ENCODE data around the gene PNMA8B.

The PNMA8B gene

DNA sequence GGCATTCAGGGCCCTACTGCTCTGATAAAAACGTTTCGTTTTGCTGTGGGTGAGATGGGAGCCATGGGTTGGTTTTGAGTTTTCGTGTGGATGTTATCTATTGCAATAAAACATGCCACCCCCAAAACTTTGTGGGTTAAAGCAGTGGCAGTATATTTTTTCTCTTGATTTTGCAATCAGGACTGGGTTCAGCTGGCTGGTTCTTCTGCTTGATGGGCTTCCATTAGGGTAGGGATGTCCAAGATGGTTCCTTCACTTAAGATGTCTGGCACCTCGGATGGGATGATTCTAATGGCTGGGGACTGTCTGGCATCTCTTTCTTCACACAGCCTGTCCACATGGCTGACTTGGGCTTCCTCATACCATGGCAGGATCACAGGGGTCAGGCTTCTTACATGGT, 15.6 kb upstream of the PNMA8B start:
- H3K27ac ChIP-seq (ENCODE audit: extremely low read depth, low read depth, low read length), result no peak overlapping the region
- peak; percentile 57 for TF ChIP-seq SETDB1 (IDR thresholded peaks at IDR 0.05; ENCODE audit: insufficient read length, low read length)
- no peak for TF ChIP-seq ZNF184 (tag by site-specific recombination; IDR thresholded peaks at IDR 0.05)
- H3K36me3 ChIP-seq (ENCODE audit: control insufficient read depth in 2 of 2, insufficient read depth in 1 of 2, low read length in 2 of 2), result no peaks in the 10 kb centered on the region
- no peaks in the 10 kb centered on the region for H3K9me3 ChIP-seq (ENCODE audit: control insufficient read depth, insufficient read depth, low read depth, low read length)
- H3K4me1 ChIP-seq (ENCODE audit: control insufficient read depth, insufficient read depth, low read length), result no peaks in the 10 kb centered on the region
- ChIA-PET POLR2A (no interaction called here), CTCF (interaction anchor here (0.6 to 6.2 kb wide), 12 partner anchors 11 to 483 kb away, joined by 3 to 65 read pairs (median 6); no protein-coding TSS in a partner anchor)
- no peak overlapping the region for H3K4me3 ChIP-seq (ENCODE audit: low read depth, low read length)

- TF ChIP-seq ZEB2 (tag by site-specific recombination; IDR thresholded peaks at IDR 0.05) (no peak), SCRT2 (tag by site-specific recombination; IDR thresholded peaks at IDR 0.05) (no peak), ZNF311 (tag by site-specific recombination; IDR thresholded peaks at IDR 0.05; ENCODE audit: borderline replicate concordance) (no peak), HOXC10 (CRISPR knock-in tag; IDR thresholded peaks at IDR 0.05) (no peak), ZNF610 (tag by site-specific recombination; IDR thresholded peaks at IDR 0.05; ENCODE audit: borderline replicate concordance) (no peak)
- no peaks in the 10 kb centered on the region for H3K4me1 ChIP-seq (ENCODE audit: control insufficient read depth, insufficient read depth, low read length)
- H3K27ac ChIP-seq (ENCODE audit: extremely low read depth, low read depth, low read length), result no peak overlapping the region
- ChIA-PET CTCF (interaction anchor here (0.6 to 2.4 kb wide), 17 partner anchors 9 to 1069 kb away, joined by 3 to 21 read pairs (median 4); no protein-coding TSS in a partner anchor), POLR2A (no interaction called here)
- no peaks in the 10 kb centered on the region for H3K9me3 ChIP-seq (ENCODE audit: control insufficient read depth, insufficient read depth, low read depth, low read length)
- H3K4me3 ChIP-seq (ENCODE audit: low read depth, low read length), result no peak overlapping the region
- no peaks in the 10 kb centered on the region for H3K36me3 ChIP-seq (ENCODE audit: control insufficient read depth in 2 of 2, insufficient read depth in 1 of 2, low read length in 2 of 2)
These were observed 12.5 kb upstream of the PNMA8B start for GRCh38 chr19:46508206-46508605.

DNA sequence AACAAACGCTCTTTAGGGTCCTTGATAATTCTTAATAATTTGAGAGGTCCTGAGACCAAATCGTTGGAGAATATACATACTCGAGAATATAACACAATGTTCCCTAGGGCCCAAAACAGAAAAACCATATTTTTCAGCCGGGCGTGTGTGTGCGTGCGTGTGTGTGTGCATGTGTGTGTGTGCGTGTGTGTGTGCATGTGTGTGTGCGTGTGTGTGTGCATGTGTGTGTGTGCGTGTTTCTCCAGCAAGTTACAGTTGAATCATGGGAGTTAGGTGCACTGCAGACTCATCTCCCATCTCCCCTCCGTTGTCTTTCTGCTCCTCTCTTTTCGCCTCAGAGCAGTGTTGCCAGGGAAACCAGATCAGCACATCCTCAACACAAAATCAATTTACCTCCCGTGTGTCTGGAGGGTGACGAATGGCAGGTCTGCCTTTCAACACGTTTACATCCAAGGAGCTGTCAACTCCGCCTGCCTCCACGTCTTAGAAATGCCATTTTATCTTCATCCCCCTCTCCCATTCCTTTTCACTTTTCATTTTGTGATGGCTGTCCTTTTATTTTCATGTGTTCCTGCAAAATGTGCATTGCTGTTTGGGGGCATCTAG, 8.3 kb upstream of the PNMA8B start:
- no peaks in the 10 kb centered on the region for H3K36me3 ChIP-seq (ENCODE audit: control insufficient read depth in 2 of 2, insufficient read depth in 1 of 2, low read length in 2 of 2)
- TF ChIP-seq MYNN (tag by site-specific recombination; IDR thresholded peaks at IDR 0.05; ENCODE audit: borderline replicate concordance), result no peak
- TF ChIP-seq, protein P1, sequence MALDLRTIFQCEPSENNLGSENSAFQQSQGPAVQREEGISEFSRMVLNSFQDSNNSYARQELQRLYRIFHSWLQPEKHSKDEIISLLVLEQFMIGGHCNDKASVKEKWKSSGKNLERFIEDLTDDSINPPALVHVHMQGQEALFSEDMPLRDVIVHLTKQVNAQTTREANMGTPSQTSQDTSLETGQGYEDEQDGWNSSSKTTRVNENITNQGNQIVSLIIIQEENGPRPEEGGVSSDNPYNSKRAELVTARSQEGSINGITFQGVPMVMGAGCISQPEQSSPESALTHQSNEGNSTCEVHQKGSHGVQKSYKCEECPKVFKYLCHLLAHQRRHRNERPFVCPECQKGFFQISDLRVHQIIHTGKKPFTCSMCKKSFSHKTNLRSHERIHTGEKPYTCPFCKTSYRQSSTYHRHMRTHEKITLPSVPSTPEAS (tag by site-specific recombination; IDR thresholded peaks at IDR 0.05), result peak; percentile 98
- POLR2A ChIA-PET, result no interaction called here
- CTCF ChIA-PET, result interaction anchor here (1.1 to 2.2 kb wide), 2 partner anchors 12 to 108 kb away, joined by 5 to 14 read pairs; no protein-coding TSS in a partner anchor
- no peaks in the 10 kb centered on the region for H3K9me3 ChIP-seq (ENCODE audit: control insufficient read depth, insufficient read depth, low read depth, low read length)
- H3K4me3 ChIP-seq (ENCODE audit: low read depth, low read length), result no peak overlapping the region
- no peaks in the 10 kb centered on the region for H3K4me1 ChIP-seq (ENCODE audit: control insufficient read depth, insufficient read depth, low read length)
- no peak overlapping the region for H3K27ac ChIP-seq (ENCODE audit: extremely low read depth, low read depth, low read length)

DNA sequence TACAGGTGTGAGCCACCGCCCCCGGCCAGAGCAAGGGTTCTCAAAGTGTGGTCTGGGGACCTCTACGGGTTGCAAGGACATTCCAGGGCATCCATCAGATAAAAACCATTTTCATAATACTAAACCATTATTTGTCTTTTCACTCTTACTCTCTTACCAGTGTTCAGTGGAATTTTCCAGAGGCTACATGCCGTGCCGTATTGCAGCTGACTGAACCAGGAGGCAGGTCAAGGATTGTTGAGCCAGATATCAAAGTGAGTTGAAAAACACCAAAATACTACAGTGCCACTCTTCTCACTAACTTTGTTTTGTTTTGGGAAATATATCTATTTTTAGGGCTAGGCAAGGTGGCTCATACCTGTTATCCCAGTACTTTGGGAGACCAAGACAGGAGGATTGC, 7.2 kb upstream of the PNMA8B start:
- ChIA-PET POLR2A (no interaction called here), CTCF (interaction anchor here (0.7 kb wide), 2 partner anchors 158 to 425 kb away, joined by 3 to 4 read pairs; no protein-coding TSS in a partner anchor)
- TF ChIP-seq ZBTB7A (tag by site-specific recombination; IDR thresholded peaks at IDR 0.05; ENCODE audit: low read depth), result no peak
- no peak for TF ChIP-seq ZNF140 (tag by site-specific recombination; IDR thresholded peaks at IDR 0.05)
- TF ChIP-seq, protein P2, sequence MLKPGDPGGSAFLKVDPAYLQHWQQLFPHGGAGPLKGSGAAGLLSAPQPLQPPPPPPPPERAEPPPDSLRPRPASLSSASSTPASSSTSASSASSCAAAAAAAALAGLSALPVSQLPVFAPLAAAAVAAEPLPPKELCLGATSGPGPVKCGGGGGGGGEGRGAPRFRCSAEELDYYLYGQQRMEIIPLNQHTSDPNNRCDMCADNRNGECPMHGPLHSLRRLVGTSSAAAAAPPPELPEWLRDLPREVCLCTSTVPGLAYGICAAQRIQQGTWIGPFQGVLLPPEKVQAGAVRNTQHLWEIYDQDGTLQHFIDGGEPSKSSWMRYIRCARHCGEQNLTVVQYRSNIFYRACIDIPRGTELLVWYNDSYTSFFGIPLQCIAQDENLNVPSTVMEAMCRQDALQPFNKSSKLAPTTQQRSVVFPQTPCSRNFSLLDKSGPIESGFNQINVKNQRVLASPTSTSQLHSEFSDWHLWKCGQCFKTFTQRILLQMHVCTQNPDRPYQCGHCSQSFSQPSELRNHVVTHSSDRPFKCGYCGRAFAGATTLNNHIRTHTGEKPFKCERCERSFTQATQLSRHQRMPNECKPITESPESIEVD (tag by site-specific recombination; IDR thresholded peaks at IDR 0.05), result no peak
- no peak for TF ChIP-seq SP7 (tag by site-specific recombination; IDR thresholded peaks at IDR 0.05)
- no peak for TF ChIP-seq ZNF544 (tag by site-specific recombination; IDR thresholded peaks at IDR 0.05)
- no peak for TF ChIP-seq ZNF791 (tag by site-specific recombination; IDR thresholded peaks at IDR 0.05)
- no peak for TF ChIP-seq ZNF184 (tag by site-specific recombination; IDR thresholded peaks at IDR 0.05)
- no peak for TF ChIP-seq OVOL3 (tag by site-specific recombination; IDR thresholded peaks at IDR 0.05)
- no peak for TF ChIP-seq GLI2 (tag by site-specific recombination; IDR thresholded peaks at IDR 0.05; ENCODE audit: borderline replicate concordance, low read depth)
- TF ChIP-seq ZNF221 (tag by site-specific recombination; IDR thresholded peaks at IDR 0.05; ENCODE audit: borderline replicate concordance), result no peak
- no peak for TF ChIP-seq ZNF24 (tag by site-specific recombination; IDR thresholded peaks at IDR 0.05)
- TF ChIP-seq, protein P3, sequence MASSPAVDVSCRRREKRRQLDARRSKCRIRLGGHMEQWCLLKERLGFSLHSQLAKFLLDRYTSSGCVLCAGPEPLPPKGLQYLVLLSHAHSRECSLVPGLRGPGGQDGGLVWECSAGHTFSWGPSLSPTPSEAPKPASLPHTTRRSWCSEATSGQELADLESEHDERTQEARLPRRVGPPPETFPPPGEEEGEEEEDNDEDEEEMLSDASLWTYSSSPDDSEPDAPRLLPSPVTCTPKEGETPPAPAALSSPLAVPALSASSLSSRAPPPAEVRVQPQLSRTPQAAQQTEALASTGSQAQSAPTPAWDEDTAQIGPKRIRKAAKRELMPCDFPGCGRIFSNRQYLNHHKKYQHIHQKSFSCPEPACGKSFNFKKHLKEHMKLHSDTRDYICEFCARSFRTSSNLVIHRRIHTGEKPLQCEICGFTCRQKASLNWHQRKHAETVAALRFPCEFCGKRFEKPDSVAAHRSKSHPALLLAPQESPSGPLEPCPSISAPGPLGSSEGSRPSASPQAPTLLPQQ (tag by site-specific recombination; IDR thresholded peaks at IDR 0.05), result no peak
- TF ChIP-seq ZNF580 (tag by site-specific recombination; IDR thresholded peaks at IDR 0.05), result no peak
- no peak for TF ChIP-seq ZNF266 (tag by site-specific recombination; IDR thresholded peaks at IDR 0.05; ENCODE audit: low read depth)
- no peak for TF ChIP-seq ZBTB1 (tag by site-specific recombination; IDR thresholded peaks at IDR 0.05)

More for the DNA sequence above, 7.2 kb upstream of the PNMA8B start:
- no peaks in the 10 kb centered on the region for H3K36me3 ChIP-seq (ENCODE audit: control insufficient read depth in 2 of 2, insufficient read depth in 1 of 2, low read length in 2 of 2)
- H3K4me3 ChIP-seq (ENCODE audit: low read depth, low read length), result no peak overlapping the region
- H3K9me3 ChIP-seq (ENCODE audit: control insufficient read depth, insufficient read depth, low read depth, low read length), result no peaks in the 10 kb centered on the region
- no peak overlapping the region for H3K27ac ChIP-seq (ENCODE audit: extremely low read depth, low read depth, low read length)
- H3K4me1 ChIP-seq (ENCODE audit: control insufficient read depth, insufficient read depth, low read length), result no peaks in the 10 kb centered on the region

Data from HEK293 (cell line).